HEK293 (cell line): ENCODE measurements around the gene MCM7.

ENCODE experiments used
- HOXA7 ChIP-seq: sonication (generic); formaldehyde crosslinking; IDR thresholded peaks from 2 replicates; pipeline ENCODE4 v1.8.1; 2022; ENCODE audit warnings: missing genetic modification reagents, borderline replicate concordance
- KLF1 ChIP-seq: fragments of 450-650 bp; formaldehyde crosslinking; IDR thresholded peaks from 2 replicates; pipeline ENCODE4 v1.5.1; 2016; ENCODE audit warnings: missing biosample characterization, missing genetic modification characterization
- KLF16 ChIP-seq: fragments of 450-650 bp; formaldehyde crosslinking; IDR thresholded peaks from 2 replicates; pipeline ENCODE4 v1.5.1; 2017; ENCODE audit warnings: missing biosample characterization, missing genetic modification characterization
- PRDM1 ChIP-seq: fragments of 450-650 bp; formaldehyde crosslinking; IDR thresholded peaks from 2 replicates; pipeline ENCODE4; 2016; ENCODE audit warnings: missing biosample characterization, missing genetic modification characterization
- SP3 ChIP-seq: fragments of 450-650 bp; formaldehyde crosslinking; IDR thresholded peaks from 2 replicates; pipeline ENCODE4 v1.5.1; 2016; ENCODE audit warnings: missing biosample characterization, missing genetic modification characterization
- ZIC2 ChIP-seq: fragments of 450-650 bp; formaldehyde crosslinking; IDR thresholded peaks from 2 replicates; pipeline ENCODE4 v1.5.1; 2016; ENCODE audit warnings: missing biosample characterization, missing genetic modification characterization
- ZNF146 ChIP-seq: fragments of 450-650 bp; formaldehyde crosslinking; IDR thresholded peaks from 2 replicates; pipeline ENCODE4 v1.5.1; 2016; ENCODE audit warnings: missing biosample characterization, missing genetic modification characterization
- ZNF16 ChIP-seq: fragments of 450-650 bp; formaldehyde crosslinking; IDR thresholded peaks from 2 replicates; pipeline ENCODE4 v1.5.1; 2016; ENCODE audit warnings: low read depth, missing biosample characterization, missing genetic modification characterization
- ZNF174 ChIP-seq: fragments of 450-650 bp; formaldehyde crosslinking; IDR thresholded peaks from 2 replicates; pipeline ENCODE4 v1.5.0; 2017; ENCODE audit warnings: missing biosample characterization, mild to moderate bottlenecking, missing genetic modification characterization
- ZNF175 ChIP-seq: fragments of 450-650 bp; formaldehyde crosslinking; IDR thresholded peaks from 2 replicates; pipeline ENCODE4 v1.5.1; 2016; ENCODE audit warnings: missing biosample characterization, missing genetic modification characterization
- ZNF335 ChIP-seq: fragments of 450-650 bp; formaldehyde crosslinking; conservative IDR thresholded peaks from 2 replicates; pipeline ENCODE4 v1.5.1; 2016; ENCODE audit warnings: missing biosample characterization, missing genetic modification characterization
- ZNF391 ChIP-seq: fragments of 450-650 bp; formaldehyde crosslinking; IDR thresholded peaks from 2 replicates; pipeline ENCODE4 v1.5.1; 2016; ENCODE audit warnings: low read depth, missing biosample characterization, missing genetic modification characterization, borderline replicate concordance
- ZNF404 ChIP-seq: fragments of 450-650 bp; formaldehyde crosslinking; IDR thresholded peaks from 2 replicates; pipeline ENCODE4 v1.5.1; 2017; ENCODE audit warnings: missing biosample characterization, missing genetic modification characterization
- ZNF530 ChIP-seq: fragments of 450-650 bp; formaldehyde crosslinking; IDR thresholded peaks from 2 replicates; pipeline ENCODE4 v1.5.1; 2016; ENCODE audit warnings: low read depth, missing biosample characterization, missing genetic modification characterization
- ZNF560 ChIP-seq: fragments of 450-650 bp; formaldehyde crosslinking; IDR thresholded peaks from 2 replicates; pipeline ENCODE4 v1.5.1; 2017; ENCODE audit warnings: missing biosample characterization, missing genetic modification characterization, borderline replicate concordance
- ZNF571 ChIP-seq: fragments of 450-650 bp; formaldehyde crosslinking; IDR thresholded peaks from 2 replicates; pipeline ENCODE4 v1.5.0; 2017; ENCODE audit warnings: missing biosample characterization, missing genetic modification characterization
- ZNF600 ChIP-seq: fragments of 450-650 bp; formaldehyde crosslinking; IDR thresholded peaks from 2 replicates; pipeline ENCODE4 v1.5.1; 2016; ENCODE audit warnings: missing biosample characterization, missing genetic modification characterization
- ZNF76 ChIP-seq: fragments of 450-650 bp; formaldehyde crosslinking; IDR thresholded peaks from 2 replicates; pipeline ENCODE4; 2016; ENCODE audit warnings: low read depth, missing biosample characterization, missing genetic modification characterization, borderline replicate concordance
- ZNF830 ChIP-seq: fragments of 450-650 bp; IDR thresholded peaks from 2 replicates; pipeline ENCODE4 v1.5.0; 2018; ENCODE audit warnings: missing biosample characterization, missing genetic modification characterization, low read depth, mild to moderate bottlenecking, moderate library complexity
- TF ChIP-seq, protein P1 (sequence below): fragments of 450-650 bp; formaldehyde crosslinking; IDR thresholded peaks from 2 replicates; pipeline ENCODE4 v1.5.1; 2016; ENCODE audit warnings: missing biosample characterization, missing genetic modification characterization
- TF ChIP-seq, protein P2 (sequence below): fragments of 450-650 bp; formaldehyde crosslinking; IDR thresholded peaks from 2 replicates; pipeline ENCODE4 v1.5.1; 2016; ENCODE audit warnings: missing biosample characterization, missing genetic modification characterization
- TF ChIP-seq, protein P3 (sequence below): fragments of 450-650 bp; formaldehyde crosslinking; IDR thresholded peaks from 2 replicates; pipeline ENCODE4 v1.5.1; 2016; ENCODE audit warnings: missing biosample characterization, missing genetic modification characterization
- TF ChIP-seq, protein P4 (sequence below): fragments of 450-650 bp; formaldehyde crosslinking; IDR thresholded peaks from 2 replicates; pipeline ENCODE4 v1.5.1; 2016; ENCODE audit warnings: missing biosample characterization, missing genetic modification characterization
- TF ChIP-seq, protein P5 (sequence below): fragments of 450-650 bp; formaldehyde crosslinking; conservative IDR thresholded peaks from 2 replicates; pipeline ENCODE4 v1.5.1; 2016; ENCODE audit warnings: low read depth, missing biosample characterization, missing genetic modification characterization
- TF ChIP-seq, protein P6 (sequence below): fragments of 450-650 bp; formaldehyde crosslinking; IDR thresholded peaks from 2 replicates; pipeline ENCODE4 v1.5.1; 2017; ENCODE audit warnings: missing biosample characterization, missing genetic modification characterization

MCM7 gene

DNA sequence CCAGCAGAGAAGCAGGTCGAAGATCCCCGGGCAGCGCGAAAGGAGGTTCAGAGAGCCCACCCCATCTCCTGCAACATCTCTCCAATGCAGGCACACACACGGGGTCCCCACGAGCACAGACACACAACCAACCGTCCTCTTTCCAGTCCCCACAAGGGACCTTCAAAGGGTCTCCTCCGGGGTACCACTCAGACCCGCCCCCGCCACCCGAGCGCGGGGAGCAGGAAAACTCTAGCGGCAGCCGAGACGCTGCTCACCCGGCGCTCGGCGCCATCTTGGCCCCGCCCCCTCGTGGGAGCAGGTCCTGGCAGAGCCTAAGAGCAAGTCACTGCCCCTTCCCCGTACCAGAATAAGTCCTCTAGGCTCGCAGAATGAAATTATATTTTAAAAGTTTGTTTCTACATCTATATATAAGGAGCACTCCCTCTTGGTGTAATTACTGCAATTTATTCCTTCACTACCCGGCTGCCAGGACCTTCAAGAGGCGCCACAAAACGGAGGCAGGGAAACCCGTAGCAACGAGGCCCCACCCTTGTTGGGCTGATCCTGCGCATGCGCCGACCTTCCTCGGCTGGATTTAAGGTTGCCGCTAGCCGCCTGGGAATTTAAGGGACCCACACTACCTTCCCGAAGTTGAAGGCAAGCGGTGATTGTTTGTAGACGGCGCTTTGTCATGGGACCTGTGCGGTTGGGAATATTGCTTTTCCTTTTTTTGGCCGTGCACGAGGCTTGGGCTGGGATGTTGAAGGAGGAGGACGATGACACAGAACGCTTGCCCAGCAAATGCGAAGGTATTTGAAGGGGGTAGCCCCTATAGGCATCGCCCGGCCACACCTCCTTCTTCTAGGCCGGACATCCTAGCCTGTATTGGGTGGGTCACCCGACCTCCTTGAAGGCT, 18.1 kb upstream of the MCM7 start, which contains the start of the genes CNPY4 and TAF6 (continued):
- TF ChIP-seq, protein P1, sequence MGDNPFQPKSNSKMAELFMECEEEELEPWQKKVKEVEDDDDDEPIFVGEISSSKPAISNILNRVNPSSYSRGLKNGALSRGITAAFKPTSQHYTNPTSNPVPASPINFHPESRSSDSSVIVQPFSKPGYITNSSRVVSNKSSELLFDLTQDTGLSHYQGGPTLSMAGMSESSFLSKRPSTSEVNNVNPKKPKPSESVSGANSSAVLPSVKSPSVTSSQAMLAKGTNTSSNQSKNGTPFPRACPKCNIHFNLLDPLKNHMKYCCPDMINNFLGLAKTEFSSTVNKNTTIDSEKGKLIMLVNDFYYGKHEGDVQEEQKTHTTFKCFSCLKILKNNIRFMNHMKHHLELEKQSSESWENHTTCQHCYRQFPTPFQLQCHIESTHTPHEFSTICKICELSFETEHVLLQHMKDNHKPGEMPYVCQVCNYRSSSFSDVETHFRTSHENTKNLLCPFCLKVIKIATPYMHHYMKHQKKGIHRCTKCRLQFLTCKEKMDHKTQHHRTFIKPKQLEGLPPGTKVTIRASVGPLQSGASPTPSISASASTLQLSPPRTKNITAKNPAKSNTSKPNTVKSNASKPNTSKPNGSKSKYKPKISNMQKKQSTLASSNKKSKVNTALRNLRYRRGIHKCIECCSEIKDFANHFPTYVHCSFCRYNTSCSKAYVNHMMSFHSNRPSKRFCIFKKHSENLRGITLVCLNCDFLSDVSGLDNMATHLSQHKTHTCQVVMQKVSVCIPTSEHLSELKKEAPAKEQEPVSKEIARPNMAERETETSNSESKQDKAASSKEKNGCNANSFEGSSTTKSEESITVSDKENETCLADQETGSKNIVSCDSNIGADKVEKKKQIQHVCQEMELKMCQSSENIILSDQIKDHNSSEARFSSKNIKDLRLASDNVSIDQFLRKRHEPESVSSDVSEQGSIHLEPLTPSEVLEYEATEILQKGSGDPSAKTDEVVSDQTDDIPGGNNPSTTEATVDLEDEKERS (tag by site-specific recombination) = no peak
- TF ChIP-seq ZNF76 (tag by site-specific recombination) (no peak), ZNF146 (tag by site-specific recombination) (peak; percentile 18; the same call in 1 of the 2 replicates), ZNF391 (peak; percentile 69; the same call in 1 of the 2 replicates), PRDM1 (no peak), ZNF174 (tag by site-specific recombination) (no peak), ZNF335 (tag by site-specific recombination) (peak; percentile 100; the same call in 1 of the 2 replicates), SP3 (peak; percentile 94), KLF1 (peak; percentile 47), HOXA7 (CRISPR knock-in tag) (no peak), ZNF600 (tag by site-specific recombination) (no peak; the same call in 1 of the 2 replicates), ZNF404 (tag by site-specific recombination) (no peak), ZNF175 (tag by site-specific recombination) (no peak), ZNF560 (tag by site-specific recombination) (no peak), ZIC2 (no peak), ZNF16 (no peak), ZNF530 (tag by site-specific recombination) (no peak), ZNF571 (no peak), ZNF830 (tag by site-specific recombination) (no peak), KLF16 (peak; percentile 98)
- TF ChIP-seq, protein P2, sequence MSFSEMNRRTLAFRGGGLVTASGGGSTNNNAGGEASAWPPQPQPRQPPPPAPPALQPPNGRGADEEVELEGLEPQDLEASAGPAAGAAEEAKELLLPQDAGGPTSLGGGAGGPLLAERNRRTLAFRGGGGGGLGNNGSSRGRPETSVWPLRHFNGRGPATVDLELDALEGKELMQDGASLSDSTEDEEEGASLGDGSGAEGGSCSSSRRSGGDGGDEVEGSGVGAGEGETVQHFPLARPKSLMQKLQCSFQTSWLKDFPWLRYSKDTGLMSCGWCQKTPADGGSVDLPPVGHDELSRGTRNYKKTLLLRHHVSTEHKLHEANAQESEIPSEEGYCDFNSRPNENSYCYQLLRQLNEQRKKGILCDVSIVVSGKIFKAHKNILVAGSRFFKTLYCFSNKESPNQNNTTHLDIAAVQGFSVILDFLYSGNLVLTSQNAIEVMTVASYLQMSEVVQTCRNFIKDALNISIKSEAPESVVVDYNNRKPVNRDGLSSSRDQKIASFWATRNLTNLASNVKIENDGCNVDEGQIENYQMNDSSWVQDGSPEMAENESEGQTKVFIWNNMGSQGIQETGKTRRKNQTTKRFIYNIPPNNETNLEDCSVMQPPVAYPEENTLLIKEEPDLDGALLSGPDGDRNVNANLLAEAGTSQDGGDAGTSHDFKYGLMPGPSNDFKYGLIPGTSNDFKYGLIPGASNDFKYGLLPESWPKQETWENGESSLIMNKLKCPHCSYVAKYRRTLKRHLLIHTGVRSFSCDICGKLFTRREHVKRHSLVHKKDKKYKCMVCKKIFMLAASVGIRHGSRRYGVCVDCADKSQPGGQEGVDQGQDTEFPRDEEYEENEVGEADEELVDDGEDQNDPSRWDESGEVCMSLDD (tag by site-specific recombination) = peak; percentile 87
- TF ChIP-seq, protein P3, sequence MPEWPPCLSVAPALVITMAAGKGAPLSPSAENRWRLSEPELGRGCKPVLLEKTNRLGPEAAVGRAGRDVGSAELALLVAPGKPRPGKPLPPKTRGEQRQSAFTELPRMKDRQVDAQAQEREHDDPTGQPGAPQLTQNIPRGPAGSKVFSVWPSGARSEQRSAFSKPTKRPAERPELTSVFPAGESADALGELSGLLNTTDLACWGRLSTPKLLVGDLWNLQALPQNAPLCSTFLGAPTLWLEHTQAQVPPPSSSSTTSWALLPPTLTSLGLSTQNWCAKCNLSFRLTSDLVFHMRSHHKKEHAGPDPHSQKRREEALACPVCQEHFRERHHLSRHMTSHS (tag by site-specific recombination) = no peak
- TF ChIP-seq, protein P4, sequence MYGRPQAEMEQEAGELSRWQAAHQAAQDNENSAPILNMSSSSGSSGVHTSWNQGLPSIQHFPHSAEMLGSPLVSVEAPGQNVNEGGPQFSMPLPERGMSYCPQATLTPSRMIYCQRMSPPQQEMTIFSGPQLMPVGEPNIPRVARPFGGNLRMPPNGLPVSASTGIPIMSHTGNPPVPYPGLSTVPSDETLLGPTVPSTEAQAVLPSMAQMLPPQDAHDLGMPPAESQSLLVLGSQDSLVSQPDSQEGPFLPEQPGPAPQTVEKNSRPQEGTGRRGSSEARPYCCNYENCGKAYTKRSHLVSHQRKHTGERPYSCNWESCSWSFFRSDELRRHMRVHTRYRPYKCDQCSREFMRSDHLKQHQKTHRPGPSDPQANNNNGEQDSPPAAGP (tag by site-specific recombination) = peak; percentile 72; the same call in 1 of the 2 replicates
- TF ChIP-seq, protein P5, sequence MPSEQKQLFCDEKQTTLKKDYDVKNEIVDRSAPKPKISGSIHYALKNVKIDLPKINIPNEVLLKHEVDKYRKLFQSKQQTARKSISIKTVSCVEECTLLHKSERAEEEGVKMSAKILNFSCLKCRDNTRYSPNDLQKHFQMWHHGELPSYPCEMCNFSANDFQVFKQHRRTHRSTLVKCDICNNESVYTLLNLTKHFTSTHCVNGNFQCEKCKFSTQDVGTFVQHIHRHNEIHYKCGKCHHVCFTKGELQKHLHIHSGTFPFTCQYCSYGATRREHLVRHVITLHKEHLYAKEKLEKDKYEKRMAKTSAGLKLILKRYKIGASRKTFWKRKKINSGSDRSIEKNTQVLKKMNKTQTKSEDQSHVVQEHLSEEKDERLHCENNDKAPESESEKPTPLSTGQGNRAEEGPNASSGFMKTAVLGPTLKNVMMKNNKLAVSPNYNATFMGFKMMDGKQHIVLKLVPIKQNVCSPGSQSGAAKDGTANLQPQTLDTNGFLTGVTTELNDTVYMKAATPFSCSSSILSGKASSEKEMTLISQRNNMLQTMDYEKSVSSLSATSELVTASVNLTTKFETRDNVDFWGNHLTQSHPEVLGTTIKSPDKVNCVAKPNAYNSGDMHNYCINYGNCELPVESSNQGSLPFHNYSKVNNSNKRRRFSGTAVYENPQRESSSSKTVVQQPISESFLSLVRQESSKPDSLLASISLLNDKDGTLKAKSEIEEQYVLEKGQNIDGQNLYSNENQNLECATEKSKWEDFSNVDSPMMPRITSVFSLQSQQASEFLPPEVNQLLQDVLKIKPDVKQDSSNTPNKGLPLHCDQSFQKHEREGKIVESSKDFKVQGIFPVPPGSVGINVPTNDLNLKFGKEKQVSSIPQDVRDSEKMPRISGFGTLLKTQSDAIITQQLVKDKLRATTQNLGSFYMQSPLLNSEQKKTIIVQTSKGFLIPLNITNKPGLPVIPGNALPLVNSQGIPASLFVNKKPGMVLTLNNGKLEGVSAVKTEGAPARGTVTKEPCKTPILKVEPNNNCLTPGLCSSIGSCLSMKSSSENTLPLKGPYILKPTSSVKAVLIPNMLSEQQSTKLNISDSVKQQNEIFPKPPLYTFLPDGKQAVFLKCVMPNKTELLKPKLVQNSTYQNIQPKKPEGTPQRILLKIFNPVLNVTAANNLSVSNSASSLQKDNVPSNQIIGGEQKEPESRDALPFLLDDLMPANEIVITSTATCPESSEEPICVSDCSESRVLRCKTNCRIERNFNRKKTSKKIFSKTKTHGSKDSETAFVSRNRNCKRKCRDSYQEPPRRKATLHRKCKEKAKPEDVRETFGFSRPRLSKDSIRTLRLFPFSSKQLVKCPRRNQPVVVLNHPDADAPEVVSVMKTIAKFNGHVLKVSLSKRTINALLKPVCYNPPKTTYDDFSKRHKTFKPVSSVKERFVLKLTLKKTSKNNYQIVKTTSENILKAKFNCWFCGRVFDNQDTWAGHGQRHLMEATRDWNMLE (tag by site-specific recombination) = peak; percentile 37
- TF ChIP-seq, protein P6, sequence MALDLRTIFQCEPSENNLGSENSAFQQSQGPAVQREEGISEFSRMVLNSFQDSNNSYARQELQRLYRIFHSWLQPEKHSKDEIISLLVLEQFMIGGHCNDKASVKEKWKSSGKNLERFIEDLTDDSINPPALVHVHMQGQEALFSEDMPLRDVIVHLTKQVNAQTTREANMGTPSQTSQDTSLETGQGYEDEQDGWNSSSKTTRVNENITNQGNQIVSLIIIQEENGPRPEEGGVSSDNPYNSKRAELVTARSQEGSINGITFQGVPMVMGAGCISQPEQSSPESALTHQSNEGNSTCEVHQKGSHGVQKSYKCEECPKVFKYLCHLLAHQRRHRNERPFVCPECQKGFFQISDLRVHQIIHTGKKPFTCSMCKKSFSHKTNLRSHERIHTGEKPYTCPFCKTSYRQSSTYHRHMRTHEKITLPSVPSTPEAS (tag by site-specific recombination) = no peak
